GM23248 (cell line): ENCODE data around the gene METTL4.

Source experiments
- EZH2 ChIP-seq: fragments of 200-600 bp; sonication (generic); IDR thresholded peaks from 2 replicates; pipeline ENCODE4 v1.6.1; 2018; ENCODE audit warnings: antibody characterized with exemption, mild to moderate bottlenecking; ENCODE audit not compliant: insufficient read depth, poor library complexity, severe bottlenecking
- EZH2phosphoT487 ChIP-seq: fragments of 200-600 bp; sonication (generic); IDR thresholded peaks from 2 replicates; pipeline ENCODE4 v1.6.1; 2018; ENCODE audit warnings: antibody characterized with exemption, moderate library complexity, mild to moderate bottlenecking, low read depth; ENCODE audit not compliant: insufficient read depth

GRCh38 chr18:2568605-2569004 lies 2.7 kb downstream of the METTL4 start:
- TF ChIP-seq EZH2 (no peak), EZH2phosphoT487 (no peak)
